M059J (cell line): ENCODE results near the gene DNM1L. TPM values are rescaled to one million over a fixed set of nuclear protein-coding genes. Genes with fewer than 3 reads are reported as not detected.
A peak's percentile ranks its signal among the peaks of the same experiment; 100 is the strongest.

Experiments used
- DNase-seq: peaks from one replicate; pipeline ENCODE4 v3.0.0-alpha.2; 2012; ENCODE audit warnings: low read depth
- total RNA-seq: library from RNA; depleted of rRNA; stranded (reverse); fragments of >200 nt; shearing (Covaris generic); gene quantifications from 2 replicates; pipeline ENCODE4 v1.2.3, GENCODE V29; 2014; rRNA removed

DNM1L gene
- total RNA-seq, 1 experiment from 2014 or later: 41.4 TPM

DNA sequence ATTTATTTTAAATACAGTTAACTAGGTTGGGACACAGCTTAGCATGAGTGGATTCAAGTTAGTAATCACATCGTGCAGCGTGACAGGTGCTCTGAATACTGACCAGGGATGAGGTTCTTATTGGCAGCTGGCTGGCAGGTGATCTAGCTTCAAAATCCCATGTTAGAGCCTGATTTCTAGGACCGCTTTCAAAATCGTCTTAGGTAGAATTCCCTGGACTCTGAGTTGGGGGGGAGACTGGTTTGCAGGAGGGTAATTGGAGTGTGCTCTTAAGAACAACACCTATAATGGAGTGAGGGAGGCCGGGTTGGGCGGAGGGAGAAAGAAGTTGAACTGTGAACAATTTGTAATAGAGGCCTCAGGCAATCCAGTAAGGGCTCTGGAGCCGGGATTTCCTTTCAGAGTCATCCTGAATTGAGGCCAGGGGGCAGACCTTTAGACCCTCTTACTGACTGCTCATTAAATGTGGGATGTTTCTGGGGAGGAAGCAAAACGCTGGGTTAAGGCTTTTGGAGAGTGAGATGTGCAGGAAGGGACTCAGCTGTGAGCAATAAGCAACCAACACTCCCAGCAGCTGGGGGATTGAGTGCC lies 77.5 kb downstream of the DNM1L start:
- DNase-seq: peak; percentile 36

DNA sequence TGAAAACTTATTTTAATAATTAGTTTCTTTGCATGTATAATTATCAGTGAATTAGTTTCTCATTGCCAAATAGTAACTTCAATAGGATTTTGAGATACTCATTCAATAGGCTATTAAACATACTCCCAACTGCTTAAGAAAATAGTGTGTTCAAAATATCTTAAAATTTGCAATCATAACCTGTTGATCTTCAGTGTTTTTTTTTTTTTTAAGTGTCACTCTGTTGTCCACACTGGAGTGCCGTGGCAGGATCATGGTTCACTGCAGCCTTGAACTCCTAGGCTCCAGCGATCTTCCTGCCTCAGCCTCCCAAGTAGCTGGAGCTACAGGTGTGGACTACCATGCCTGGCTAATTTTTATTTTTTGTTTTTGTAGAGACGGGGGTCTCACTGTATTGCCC lies 78.1 kb downstream of the DNM1L start:
- no peak for DNase-seq

DNA sequence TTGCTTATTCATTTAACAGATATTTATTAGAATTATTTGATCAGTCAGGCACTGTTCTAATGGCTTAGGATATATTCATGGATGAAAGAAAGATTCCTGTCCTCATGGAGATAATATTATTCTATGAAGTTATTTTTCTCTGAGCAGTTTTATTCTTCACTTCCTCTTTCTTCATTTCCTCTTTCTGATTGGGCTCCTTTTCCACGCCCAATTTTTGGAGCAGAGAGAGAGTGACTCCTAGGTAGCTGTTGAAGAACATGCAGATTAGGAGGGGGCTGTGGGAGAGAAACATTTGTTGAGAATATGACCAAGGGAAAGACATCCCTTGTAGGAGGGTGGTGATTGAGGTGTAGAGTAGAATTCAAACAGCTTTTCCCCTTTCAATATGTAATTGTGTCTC lies 82.6 kb downstream of the DNM1L start:
- no peak for DNase-seq

DNA sequence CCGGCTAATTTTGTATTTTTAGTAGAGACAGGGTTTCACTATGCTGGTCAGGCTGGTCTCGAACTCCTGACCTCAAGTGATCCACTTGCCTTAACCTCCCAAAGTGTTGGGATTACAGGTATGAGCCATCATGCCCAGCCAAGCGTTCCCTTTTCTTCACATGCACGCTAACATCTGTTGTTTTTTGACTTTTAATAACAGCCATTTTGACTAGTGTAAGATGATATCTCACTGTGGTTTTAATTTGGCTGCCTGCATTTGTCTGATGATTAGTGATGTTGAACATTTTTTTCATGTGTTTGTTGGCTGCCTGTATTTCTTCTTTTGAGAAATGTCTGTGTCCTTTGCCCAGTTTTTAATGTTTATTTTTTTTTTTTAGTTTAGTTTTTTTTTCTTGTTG lies 86.8 kb downstream of the DNM1L start:
- DNase-seq: peak; percentile 68

DNA sequence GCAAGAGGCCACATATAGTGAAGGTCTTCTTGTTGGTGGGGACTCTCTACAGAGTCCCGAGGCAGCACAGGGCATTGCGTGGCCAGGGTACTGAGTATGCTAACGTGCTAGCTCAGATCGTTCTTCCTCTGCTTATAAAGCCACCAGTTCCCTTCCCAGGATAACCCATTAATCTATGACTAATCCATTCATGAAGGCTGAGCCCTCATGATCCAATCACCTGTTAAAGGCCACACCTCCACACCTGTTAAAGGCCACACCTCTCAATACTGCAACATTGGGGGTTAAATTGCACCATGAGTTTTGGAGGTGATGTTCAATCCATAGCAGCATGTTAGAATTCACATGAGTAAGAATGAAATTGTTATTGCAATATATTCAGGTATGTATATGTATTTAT lies 89.4 kb downstream of the DNM1L start:
- no peak for DNase-seq

DNA sequence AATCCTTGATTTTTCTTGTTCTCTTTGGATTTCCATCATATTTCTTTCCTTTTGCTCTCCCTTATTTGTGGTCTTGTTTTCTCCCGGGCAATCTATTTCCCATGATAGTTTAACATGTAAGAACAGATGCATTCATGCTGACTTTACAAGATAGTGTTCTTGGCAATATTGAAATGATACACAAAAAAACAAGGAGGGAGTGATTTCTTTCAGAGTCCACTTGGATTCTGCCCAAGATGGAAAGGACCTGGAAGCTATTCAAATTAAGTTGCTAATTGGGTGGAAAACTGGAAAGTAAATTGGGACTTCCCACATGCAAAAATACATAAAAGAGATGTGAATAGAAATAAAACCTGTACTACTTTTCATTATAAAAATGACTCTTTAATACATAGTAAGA lies 91.0 kb downstream of the DNM1L start:
- no peak for DNase-seq

DNA sequence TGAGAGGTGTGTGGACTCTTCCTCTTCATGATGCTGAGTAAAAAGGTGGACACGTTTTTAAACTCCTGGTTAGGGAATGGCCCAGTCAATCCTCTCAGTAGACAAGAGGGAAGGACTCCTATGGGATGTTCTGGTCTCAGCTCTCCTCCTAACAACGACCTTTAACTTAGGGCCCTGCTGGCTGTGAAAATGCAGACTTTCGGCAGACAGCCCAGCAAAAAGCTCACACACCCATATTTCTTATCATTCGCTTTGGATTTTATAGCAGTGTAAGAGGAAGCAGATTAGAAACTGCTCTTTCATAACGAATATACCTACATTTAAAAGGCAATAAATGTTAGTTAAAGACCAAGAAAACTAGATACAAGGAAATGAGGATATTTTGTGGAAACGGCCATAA lies 94.6 kb downstream of the DNM1L start:
- no peak for DNase-seq

DNA sequence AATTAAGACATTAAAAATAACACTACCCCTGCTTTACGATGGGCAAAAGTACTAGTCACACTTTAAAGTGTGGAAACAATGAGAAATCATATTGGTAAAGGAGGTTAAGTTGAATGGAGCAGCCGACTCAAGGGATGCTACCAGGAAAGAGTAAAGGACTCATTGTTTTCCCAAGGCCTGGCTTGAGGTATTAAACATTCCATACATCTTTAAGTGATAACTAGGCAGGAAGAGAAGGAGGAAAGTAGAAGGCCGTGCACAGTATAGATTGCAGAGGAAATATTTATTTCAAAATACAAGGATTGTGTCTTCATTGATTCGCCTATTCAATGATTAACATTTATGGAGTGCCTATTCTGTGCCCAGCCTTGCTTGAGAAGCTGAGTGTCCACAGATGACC lies 97.2 kb downstream of the DNM1L start:
- no peak for DNase-seq

DNA sequence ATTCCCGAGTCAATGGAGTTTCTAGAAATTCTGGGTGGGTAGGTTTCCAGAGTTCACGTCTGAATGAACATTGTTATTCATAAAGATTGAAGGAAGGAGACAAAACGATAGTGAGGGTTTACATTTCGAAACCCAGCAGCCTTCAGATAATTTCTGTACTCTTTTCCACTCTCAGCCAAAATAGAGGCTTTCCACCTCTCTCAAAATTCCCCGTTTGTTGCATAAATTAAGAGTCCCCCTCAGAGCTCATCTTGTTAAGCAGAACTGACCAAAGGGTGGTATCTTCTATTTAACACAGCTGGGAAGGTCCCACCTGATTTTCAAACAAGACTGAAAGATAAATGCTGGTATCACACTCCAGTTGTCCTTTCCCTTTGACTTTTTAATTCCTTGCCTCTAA lies 98.1 kb downstream of the DNM1L start:
- no peak for DNase-seq

DNA sequence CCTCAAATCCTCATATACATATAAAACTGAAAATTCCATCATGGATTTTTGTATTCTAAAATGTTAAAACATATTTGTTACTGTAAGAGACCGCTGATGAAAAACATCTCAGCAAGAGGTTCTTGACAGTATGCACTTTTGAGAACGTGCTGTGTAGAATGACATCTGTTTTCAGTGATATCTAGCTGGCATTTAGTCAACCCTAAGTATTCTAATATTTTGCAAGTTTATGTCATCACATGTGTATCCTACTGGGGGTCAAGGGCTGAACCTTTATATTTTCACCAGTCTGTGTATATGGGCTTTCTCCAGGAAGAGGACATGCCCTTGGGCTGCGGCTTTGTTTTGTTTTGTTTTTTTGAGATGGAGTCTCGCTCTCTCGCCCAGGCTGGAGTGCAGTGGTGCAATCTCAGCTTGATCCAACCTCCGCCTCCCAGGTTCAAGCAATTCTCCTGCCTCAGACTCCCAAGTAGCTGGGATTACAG lies 98.6 kb downstream of the DNM1L start:
- DNase-seq: no peak

DNA sequence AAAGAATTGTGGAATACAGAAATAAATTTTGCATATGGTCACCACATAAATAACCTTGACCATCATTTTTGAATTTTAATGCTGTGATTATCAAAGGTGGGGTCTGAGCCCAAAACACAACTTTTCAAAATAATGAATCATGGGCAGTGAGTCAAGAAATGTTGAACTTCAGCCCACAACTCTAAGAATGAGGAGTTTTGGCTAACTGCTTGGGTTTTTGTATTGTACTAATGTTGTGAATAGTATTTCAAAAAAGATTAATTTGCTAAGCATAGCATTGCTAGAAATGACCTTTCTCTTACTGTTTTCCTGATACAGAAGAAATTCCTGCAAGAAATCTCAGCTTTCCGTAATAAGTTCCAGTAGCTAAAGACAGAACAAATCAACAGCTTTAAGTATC lies 101.0 kb downstream of the DNM1L start:
- DNase-seq: no peak

DNA sequence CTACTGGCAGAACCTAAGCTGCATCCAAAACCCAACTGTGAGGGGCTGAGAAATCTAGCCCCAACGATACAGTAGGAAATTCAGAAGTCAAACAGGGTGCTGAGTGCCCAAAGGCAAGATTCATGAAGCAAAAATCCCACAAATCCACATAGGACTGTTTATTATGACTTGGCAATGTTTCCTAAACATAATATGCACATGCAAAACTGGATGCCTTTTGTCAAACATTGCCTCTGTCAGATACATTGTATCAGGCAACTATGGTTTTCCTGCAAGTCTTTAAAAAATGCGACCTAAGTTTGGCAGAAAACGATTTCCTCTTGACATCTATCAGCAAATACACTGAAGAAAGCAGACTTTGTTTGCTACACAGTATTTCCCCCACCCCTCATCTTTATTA lies 103.9 kb downstream of the DNM1L start:
- no peak for DNase-seq

DNA sequence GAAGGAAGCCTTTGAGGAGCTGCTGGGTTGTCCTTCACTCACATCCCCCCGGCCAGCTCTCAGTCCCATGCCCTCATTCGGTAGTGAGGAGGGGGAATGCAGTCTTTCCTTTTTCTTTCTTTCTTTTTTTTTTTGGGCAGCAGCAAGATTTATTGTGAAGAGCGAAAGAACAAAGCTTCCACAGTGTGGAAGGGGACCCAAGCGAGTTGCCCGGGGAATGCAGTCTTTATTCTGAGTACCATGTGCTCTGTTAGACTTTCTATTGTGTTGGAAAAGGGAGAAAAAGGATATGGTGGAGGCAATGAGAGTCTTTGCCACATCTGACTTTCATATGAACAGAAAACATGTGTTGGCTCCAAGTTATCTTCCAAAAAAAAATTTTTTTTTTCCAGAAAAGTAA lies 106.5 kb downstream of the DNM1L start:
- no peak for DNase-seq

DNA sequence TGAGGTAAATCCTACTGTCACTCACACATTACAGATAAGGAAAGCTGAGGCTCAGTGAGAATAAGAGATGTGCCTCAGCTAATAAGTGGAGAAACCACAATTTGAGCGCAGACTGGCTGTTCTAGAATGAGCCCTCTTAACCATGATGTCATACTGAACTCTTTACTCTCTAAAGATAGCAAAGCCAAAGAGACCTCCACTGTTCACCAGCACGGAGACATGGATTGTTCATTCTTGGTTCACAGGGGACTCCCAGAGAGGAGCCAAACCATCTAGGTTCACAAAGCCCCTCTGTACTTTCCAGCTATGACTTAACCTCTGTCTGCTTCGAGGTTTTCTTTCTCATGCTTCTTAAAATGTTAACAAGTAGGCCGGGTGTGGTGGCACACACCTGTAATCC lies 109.3 kb downstream of the DNM1L start:
- DNase-seq: no peak

DNA sequence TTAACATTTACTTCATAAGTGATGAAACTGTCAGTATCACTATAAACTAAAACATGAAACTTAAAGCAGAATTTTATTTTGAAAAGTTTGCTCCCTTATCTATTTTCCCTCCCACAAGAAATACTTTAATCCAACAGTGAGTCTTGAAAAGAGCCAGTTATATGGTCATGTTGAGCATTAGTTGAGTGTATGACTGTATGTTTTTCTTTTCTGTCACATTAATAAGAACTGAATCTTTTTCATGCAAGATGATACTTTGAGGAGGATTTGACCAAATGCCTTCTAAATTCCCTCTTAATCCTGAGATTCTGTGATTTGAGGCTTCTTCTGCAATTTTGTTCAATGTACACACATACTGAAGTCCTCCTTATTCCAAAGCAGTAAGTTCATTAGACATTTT lies 110.3 kb downstream of the DNM1L start:
- DNase-seq: no peak

DNA sequence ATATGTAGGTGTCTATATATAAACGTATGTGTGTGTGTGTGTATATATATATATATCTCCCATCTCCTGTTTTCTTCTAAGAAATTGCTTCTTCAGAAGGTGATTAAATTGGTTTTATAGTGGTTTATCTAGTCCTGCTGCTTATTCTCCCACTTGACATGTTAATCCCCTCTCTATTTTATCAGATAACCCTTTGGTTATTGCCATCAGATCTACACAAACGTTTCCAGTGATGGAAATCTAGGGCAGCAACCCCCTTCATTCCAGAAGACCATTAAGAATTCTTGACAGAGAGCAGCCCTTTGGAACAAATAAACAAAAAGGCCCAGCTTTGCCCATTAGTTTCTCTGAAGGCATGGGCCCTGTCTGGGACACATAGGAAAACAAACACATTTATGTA lies 110.8 kb downstream of the DNM1L start:
- no peak for DNase-seq

DNA sequence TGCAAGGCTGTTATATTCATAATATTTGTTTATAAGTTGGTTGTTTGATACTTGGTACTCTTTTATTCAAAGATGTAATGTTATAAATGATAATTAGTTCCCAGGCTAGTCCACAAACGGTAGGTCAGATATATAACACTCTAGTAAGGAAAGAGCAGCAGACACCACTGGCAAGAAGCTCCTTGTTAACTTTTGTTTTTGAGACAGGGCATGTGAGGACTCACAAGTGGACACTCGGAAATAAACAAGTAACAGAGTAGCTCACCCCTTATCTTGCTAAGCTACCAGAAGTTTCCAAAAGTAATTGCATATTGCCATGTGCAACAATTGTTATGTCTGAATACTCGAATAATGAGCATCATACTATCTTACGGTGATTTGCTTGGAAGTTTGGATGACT lies 115.2 kb downstream of the DNM1L start:
- DNase-seq: no peak

Other genes starting within 250 kb of the DNM1L start
- 23.9 and 31.9 TPM in 2 replicates for gene YARS2, start 76.6 kb downstream of the DNM1L start, total RNA-seq
- gene PKP2, start 217.5 kb downstream of the DNM1L start, total RNA-seq: 6.2 and 8.0 TPM in 2 replicates